OCI-M1 (cell line): ENCODE data around the gene DLG2.

Experiments used
- DNase-seq: peaks from one replicate; lab custom pipeline; 2025; lab: John Stamatoyannopoulos, UW

The DLG2 gene

DNA sequence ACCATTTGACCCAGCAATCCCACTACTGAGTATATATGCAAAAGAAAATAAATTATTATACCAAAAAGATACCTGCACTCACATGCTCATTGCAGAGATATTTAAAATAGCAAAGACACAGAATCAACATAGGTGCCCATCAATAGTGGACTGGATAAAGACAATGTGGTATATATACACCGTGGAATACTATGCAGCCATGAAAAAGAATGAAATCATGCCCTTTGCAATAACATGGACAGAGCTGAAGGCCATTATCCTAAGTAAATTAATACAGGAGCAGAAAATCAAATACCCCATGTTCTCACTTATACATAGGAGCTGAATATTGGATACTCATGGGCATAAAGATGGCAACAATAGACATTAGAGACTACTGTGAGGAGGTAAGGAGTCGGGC, 68.7 kb downstream of the DLG2 start:
- DNase-seq, result no peak

DNA sequence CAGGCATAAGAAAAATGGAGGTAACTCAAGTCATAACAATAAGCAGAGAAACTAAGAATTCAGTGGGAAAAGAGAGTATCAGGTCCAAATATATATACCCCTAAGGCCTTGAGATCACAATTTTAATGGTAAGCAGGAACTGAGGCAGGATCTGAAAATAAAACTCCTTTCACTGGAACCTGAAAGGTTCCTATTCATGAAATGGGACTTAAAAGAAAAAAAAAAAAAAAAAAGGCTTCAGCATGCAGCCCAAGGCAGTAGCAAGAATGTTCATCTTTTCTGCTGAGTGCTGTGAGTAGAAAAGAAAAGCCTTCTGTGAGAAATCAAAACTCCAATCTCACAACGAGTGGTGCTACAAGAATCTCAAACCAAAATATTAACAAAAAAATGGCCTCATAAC, 75.3 kb downstream of the DLG2 start:
- no peak for DNase-seq

DNA sequence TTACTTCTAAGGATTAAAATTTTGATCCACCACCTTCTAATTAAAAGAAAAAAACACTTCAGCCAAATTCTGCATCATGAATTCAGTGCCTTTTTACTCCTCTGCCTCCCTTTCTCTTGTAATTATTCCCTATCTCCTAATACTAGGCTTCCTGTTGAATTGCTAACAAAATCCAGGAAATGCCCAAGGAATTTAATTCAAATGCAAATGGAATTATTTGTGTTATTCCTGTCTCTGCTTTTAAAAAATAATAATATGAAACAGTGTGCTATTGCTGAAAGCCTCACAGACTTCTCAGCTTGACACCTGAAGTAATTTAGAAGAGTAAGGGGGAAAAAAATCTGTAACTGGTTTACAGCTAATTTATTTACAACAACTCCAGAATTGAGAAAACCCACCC, 85.5 kb downstream of the DLG2 start:
- DNase-seq, result no peak

DNA sequence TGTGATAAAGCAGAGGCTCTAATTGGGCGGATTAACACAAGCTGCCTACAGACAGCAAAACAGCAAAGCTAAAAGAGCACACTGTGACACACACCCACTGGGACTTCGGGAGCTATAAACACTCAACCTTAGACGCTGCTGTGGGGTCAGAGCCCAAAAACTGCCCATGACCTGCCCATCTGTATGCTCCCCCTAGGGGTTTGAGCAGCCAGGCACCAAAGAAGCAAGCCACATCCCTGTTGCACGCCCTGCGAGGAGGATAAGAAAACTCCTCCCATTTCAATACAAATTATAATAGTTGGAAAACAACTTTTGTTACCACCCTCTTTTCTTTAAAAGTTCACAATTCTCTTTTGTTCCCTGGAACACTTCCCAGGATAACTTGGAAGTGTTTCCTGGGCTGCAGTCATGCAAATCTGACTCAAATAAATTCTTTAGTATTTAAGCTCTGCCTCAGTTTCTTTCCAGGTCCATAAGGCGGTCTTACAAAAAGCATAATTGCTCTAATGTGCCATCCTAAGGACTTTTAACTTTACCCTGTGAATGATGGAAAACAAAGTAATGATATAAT, 86.4 kb downstream of the DLG2 start:
- DNase-seq, result peak; percentile 48

DNA sequence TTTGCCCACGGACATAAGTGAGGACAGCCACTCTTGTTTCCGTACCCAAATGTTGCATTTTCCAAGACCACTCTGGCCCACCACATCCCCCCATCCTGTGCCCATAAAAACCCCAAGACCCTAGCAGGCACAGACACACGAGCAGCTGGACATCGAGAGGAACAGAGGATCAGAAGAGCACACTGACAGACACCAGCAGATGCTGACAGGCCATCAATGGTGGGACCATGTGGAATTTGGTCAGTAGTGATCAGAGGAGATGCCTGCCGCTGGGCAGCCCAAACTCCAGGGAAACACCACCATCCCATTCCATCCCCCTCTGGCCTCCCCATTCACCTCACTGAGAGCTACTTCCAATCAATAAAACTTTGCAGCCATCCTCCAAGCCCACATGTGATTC, 87.0 kb downstream of the DLG2 start:
- no peak for DNase-seq

DNA sequence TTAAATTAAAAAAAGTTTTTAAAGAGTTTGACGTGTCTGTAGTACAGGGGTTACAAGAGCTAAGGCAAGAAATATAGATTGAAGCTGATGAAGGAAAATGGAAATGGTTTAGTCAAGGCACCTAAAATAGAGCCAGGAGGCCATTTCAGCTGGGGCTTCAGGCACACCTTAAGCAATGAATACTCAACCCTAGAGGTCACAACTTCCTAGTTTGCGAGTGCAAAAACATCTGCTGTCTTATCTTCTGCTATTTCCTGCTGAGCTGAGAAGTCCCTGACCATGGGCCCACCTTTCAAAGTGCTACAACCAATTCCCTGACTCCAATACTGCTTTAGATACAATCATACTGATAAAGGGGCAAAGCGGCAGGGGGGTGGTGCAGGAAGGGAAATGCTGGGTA, 87.4 kb downstream of the DLG2 start:
- peak; percentile 54 for DNase-seq

DNA sequence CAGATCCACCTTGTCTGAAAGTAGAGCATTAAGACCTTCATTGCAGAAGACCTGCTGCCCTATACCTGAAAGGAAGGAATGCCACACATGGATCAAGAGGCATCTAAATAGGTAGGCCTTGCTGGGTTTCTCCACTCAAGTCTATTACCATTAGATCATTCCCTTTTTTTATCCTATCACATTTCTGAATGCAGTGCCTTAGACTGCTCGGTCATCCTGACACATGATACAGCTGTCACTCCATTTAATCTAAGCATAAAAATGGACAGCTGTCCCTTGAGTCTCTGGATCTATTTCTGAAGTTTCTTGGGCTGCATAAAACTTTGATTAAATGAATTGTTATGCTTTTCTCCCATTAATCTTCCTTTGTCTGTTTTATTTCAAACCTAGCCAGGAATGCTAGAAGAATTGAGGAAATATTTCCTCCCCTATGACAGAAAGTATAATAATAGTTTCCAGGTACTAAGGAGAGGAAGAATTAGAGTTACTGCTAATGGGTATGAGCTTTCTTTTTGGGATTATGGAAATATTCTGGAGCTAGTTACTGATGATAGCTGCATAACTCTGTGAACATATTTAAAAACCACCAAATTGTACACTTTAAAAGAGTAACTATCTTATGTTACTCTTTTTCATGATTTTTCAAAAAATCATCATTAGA, 88.0 kb downstream of the DLG2 start:
- peak; percentile 45 for DNase-seq

DNA sequence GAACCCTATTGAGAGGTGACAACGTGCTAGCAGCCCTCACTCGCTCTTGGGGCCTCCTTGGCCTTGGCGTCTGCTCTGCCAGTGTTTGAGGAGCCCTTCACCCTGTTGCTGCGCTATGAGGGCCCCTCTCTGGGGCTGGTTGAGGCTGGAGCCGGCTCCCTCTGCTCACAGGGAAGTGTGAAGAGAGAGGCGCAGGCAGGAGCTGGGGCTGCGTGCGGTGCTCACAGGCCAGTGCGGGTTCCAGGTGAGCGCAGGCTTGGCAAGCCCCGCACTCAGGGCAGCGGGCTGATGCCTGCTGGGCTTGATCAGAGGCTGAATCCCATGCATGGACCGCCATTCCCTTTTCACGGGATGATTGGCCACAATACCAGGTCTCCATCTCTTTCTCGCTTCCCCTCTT, 90.7 kb downstream of the DLG2 start:
- DNase-seq, result no peak

DNA sequence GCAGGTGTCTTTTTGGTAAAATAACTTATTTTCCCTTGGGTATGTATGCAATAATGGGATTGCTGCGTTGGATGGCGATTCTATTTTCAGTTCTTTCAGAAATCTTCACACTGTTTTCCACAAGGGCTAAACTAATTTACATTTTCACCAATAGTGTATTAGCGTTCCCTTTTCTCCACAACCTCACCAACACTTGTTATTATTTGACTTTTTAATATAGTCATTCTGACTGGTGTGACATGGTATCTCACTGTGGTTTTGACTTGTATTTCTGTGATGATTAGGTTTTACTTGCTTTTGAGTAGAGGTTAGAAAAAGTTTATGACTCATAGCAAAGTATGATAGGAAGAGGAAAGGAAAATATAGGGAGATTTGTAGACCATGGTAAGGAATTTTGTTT, 92.3 kb downstream of the DLG2 start:
- DNase-seq, result no peak

DNA sequence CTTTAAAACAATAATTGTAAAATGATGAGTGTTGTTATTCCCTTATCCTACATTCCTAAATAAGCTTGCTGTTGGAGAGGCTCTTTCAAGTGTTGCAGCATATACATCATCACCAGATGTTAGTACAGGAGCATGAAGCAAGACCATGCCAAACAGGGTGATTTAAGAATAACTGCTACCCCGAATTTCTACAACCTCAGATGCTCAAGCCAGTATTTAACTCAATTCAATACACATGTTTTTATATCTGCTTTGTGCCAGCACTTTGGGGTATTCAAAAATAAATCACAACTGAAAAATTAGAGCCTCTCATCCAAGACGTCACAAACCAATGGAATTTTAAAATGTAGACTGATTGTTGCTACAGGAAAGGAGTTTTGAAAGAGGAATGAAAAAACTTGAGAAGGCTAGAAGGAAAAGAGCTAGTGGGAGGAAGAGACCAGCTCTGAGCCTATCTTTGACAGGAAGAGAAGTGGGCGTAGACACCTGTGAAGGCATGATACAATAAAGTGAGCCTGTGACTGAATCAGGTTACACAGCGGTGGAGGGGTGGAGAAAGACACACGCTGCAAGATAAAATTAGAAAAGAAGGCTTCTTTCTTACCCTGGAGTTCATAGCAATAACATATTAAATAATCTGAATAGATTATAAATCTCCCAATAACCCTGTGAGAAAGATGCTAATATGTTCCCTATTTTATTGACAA, 95.8 kb downstream of the DLG2 start:
- no peak for DNase-seq

DNA sequence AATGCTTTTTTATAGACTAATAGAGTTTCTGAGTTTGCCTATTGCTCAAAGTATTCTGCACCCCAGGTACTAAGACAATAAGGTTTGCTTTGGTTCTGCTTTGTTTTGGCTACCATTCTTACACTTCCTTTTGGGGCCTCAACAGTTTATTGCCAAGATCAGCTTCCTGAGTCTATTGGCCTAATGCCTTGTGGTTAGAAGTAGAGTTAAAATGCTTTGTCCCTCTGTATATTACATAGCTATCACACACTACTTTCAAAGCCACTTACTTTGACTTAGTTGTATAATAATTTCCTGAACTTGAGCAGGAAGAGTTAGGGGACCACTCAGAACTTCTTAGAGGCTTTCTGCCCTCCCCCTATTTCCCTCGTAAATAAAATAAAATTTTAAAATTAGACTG, 96.5 kb downstream of the DLG2 start:
- no peak for DNase-seq

DNA sequence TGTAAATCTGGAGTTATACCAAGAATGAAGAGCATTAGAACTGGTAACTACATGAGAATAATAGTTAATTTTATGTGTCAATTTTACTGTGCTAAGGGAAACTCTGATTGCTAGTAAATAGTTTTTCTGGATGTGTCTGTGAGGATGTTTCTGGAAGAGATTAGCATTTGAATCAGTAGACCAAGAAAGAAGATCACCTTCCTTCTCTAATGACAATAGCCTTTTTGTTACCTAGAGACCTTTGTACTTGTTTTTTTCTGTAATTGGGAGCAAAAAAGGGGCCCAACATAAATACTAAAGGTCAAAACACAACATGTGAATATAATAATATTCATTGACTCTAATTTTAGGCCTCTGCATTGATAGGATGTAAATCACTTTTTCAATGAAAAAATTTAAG, 100.6 kb downstream of the DLG2 start:
- no peak for DNase-seq

DNA sequence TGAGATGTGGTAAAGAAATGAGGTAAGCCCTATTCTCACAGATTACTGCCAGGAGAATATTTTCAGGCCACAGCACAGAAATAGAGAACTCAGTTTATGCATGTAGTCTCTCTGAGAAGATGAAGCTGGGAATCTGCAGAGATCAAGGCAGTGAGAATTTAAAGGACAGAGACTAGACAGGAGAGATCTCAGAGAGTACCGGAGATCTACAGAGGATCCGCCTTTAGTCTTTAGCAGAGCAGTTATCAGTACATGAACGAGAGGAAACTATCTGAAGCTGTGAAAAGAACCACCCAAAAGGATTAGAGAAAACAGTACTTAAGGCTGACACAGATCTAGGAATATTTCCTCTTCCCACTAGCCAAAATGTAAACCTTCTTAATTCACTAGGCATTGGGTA, 101.5 kb downstream of the DLG2 start:
- DNase-seq, result peak; percentile 55

DNA sequence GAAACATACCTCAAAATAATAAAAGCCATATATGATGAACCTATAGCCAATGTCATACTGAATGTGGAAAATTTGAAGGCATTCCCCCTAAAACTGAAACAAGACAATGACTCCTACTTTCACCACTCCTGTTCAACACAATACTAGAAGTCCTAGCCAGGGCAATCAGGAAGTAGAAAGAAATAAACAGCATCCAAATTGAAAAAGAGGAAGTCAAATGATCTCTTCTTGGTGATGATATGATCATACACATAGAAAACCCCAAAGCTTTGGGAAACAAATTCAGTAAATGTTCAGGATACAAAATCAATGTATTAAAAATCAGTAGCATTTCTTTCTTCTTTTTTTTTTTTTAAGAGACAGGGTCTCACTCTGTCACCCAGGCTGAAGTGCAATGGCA, 109.9 kb downstream of the DLG2 start:
- peak; percentile 92 for DNase-seq

DNA sequence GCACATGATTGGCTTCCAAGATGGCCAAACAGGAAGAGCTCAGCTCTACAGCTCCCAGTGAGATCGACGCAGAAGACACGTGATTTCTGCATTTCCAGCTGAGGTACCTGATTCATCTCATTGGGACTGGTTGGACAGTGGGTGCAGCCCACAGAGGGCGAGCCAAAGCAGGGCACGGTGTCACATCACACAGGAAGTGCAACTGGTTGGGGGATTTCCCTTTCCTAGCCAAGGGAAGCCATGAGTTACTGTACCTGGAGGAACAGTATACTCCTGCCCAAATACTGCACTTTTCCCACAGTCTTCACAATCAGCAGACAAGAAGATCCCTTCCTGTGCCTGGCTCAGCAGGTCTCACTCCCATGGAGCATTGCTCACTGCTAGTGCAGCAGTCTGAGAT, 131.2 kb downstream of the DLG2 start:
- no peak for DNase-seq

DNA sequence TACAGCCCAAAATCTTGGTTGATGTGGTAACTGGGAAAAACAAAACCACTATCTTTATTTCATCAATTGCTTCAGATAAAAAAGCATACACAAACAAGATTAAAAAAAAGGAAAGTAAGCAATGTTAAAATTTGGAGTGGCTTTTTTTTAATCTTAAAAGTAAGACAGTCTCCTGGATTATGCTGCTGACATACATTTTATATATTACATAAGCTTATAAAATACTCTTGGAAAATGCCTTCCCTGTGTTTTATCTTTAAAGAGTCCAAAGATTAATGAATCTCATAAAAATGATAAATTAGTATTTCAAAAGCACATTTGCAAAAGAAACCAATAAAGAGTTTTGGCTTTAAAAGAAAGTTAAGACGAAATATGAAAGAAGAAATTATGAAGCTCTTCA, 132.7 kb downstream of the DLG2 start:
- DNase-seq, result no peak

DNA sequence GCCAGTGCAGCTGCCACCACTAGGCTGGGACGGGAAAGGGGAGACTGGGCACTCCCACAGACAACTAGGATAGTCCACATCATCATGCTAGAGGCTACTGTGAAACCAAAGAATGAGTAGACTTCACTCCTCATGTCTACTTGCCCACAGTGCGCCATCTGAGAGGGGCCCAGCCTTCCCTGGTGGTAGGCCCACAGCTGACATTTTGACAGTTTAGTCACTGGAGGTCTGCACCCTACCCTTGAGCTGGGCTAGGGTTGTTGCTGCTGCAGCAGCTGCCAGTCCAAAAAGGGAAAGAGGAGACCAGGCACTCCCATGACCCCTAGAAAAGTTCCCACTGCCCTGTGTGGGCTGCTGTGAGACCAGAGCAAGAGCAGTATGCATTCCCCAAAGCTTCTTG, 141.2 kb downstream of the DLG2 start:
- no peak for DNase-seq

DNA sequence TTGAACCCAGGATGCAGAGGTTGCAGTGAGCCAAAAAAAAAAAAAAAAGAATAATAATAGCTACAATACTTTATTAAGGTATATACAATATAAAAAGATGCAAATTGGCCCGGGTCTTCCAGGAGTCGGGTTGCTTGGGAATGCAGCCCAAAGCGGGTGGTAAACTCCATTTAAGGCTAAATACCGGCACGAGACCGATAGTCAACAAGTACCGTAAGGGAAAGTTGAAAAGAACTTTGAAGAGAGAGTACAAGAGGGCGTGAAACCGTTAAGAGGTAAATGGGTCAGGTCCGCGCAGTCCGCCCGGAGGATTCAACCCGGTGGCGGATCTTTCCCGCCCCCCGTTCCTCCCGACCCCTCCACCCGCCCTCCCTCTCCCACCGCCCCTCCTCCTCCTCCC, 143.3 kb downstream of the DLG2 start:
- DNase-seq, result no peak

DNA sequence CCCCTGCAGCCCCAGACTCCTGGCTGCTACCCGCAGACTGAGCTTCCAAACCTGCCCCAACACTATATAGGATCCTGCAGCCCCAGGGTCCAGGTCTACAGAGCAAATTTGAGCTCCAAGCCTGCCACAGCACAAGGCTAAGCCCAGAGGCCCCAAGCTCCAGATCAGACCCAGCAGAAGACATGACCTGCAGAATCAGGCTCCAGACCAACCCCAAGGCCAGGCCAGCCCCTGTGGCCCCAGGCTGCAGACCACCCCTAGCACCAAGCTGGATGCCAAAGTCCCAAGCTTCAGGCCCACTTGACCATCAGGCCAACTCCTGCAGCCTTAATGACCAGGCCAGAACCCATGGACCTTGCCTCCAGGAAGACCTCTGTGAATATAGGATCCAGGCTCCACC, 145.3 kb downstream of the DLG2 start:
- DNase-seq, result no peak

DNA sequence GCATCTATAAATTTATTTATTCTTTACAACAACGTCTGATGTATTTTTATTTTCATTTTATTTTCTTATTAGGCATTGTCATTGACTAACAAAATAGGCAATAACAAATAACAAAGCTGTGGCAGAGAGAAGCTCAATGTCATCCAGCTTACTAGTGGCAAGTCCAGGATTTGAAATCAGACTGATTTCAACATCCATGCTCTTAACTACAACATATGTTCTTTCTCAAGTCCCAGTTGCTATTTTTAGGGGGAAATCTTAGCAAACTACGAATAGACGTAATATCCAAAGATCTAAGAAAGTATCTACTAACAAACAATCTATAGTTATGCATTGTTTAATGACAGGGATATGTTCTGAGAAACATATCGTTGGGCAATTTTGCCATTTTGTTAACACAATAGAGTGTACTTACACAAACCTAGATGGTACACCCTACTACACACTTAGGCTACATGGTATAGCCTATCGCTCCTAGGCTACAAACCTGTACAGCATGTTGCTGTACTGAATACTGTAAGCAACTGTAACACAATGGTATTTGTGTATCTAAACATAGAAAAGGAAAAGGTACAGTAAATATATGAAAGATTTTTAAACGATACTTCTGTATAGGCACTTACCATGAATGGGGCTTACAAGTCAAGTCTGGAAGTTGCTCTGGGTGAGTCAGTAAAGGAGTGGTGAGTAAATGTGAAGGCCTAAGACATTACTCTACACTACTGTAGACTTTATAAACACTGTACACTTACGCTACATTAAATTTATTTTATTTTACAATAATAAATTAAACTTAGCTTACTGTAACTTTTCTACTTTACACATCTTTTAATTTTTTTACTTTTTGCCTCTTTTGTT, 151.3 kb downstream of the DLG2 start:
- DNase-seq, result no peak

DNA sequence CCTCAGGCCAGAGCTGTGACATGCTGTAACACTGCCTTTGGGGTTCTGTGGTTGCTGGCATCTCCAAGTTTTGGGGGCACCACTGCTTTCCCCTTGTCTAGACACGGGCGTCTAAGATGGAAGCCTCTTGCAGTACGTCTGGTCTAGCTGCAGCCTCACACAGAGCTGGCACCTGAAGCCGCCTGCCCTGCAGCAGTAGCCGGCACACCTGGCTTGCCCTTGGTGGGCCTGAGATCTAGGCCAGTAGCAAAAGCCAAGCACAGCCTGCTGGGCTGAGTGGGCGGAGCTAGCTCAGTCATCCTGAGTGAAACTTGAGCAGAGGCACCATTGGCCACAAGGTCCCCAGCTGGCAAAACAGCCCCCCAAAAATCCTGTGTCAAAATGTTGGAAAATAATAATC, 154.2 kb downstream of the DLG2 start:
- no peak for DNase-seq

DNA sequence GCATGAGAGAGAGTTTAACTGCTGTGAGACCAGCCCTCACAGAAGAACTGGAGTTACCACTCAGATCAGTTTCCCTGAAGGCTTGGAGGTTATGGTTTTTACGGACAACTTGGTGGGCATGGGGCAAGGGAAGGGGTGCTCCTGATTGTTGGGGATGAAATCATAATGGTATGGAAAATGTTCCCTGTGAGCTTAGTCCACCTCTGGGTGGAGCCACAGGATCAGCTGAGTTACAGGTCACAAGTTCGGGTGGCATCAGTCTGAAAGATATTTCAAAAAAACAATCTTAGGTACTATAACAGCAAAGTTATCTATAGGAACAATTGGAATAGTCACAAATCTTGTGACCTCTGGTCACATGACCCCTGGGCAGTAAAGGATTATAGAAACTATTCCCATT, 162.9 kb downstream of the DLG2 start:
- peak; percentile 76 for DNase-seq

DNA sequence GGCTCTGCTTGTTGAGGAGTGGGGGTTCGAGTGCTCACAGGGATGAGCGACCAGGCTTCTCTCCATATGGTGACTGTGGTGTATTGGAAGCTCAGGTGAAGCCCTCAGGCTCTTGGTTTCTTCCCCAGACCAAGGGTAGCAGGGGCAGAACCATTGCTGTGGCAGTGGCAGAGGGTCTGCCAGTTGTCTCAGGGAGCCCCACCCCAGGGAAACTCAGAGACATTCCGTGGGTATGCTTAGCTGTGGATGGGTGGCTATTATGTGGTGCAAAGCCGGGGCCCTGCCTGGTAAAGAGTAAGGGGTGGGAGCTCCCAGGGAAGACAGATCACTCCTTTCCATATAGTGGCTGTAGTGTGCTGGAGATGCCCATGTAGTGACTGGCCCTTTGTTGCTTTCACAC, 167.8 kb downstream of the DLG2 start:
- no peak for DNase-seq
